HG03095 (cell line): Measurements from ENCODE around the gene FDXACB1.

Source experiments
- ATAC-seq: cut with Tn5 transposase; IDR thresholded peaks from one replicate; pipeline ENCODE4 v1.9.1; 2021; ENCODE audit warnings: moderate library complexity; ENCODE audit not compliant: unreplicated experiment

FDXACB1 gene

GRCh38 chr11:111878849-111879636 lies at the start of gene FDXACB1, which contains the start of gene CFAP68:
Gene FDXACB1 (minus strand): TSS chr11:111879165. CDS start chr11:111879132, 33 bp downstream.
Gene CFAP68 (plus strand): TSS chr11:111879541. CDS start chr11:111879561, 20 bp downstream.
- peak; percentile 87 for ATAC-seq

GRCh38 chr11:111926505-111927391 lies 47.8 kb upstream of the FDXACB1 start:
- ATAC-seq: peak; percentile 93

DNA sequence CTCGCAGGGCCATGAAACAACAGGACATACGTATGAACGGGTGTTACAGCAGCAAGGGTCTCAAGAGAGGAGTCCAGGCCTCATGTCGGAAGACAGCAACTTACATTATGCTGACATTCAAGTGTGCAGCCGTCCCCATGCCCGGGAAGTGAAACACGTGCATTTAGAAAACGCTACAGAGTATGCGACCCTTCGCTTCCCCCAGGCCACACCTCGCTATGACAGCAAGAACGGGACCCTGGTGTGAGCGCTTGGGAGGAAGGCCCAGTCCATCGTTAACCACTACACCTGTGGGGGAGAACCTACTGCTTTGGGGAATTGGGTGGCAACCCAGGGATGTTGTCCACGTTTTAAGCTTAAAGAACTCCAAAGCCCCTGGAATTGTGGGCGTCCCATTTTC lies 47.0 kb upstream of the FDXACB1 start:
- no peak for ATAC-seq

GRCh38 chr11:111923951-111924350 lies 45.0 kb upstream of the FDXACB1 start:
- ATAC-seq: no peak

DNA sequence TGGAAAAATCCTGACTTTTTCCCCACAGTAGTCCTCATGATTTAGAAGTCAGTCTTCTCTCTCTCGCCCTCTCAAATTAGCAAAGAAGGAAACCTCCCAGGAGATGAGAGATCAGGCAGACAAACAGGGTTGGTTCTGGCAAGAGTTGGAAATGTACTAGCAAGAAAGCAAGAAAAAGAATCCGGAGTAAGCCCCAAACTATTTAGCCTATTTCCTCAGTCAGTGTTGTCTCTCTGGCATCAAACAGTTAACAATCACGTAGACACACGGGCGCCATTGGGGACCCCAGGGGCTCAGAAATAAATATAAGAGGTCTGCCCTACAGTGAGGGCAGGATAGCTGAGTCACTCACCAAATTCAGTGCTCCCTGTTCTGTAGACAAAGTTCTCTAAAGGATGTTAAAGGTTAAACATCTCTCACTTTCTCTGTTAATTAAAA lies 44.4 kb upstream of the FDXACB1 start:
- ATAC-seq: no peak

DNA sequence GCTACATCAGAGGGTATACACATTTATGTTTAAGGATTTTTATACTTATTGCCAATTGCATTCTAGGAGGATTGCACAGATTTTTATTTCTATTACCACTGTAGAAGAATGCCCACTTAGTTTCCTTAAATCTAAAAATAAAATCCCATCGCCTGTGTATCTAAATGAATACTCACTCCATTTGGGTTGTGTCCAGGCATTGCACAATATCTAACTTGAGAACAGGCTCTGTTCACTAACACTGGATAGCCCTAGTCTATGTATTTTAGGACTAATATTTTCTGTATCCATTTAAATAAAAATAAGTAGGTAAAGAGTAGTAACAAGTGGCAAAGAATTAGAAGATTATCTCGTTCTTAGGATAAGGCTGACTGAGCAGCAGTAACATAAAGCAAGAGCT lies 43.8 kb upstream of the FDXACB1 start:
- ATAC-seq: no peak

GRCh38 chr11:111921541-111922230 lies 42.7 kb upstream of the FDXACB1 start:
- no peak for ATAC-seq

DNA sequence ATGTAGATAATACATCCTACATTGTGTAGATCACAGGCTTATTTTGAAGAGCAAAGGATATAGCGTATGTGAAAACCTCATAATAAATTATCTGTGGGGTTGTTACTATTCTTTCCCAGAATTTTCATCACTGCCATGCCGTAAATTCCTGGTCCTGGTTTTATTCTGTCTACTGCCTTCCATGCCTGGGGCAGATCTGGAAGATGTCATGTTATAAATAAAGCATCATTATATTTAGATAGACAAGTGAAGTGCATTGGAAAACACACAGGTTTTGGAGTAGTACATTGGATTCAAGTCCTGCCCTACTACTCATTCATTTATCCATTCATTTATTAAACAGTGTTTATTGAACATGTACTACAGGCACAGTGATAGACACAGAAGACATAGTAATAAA lies 41.9 kb upstream of the FDXACB1 start:
- ATAC-seq: no peak

DNA sequence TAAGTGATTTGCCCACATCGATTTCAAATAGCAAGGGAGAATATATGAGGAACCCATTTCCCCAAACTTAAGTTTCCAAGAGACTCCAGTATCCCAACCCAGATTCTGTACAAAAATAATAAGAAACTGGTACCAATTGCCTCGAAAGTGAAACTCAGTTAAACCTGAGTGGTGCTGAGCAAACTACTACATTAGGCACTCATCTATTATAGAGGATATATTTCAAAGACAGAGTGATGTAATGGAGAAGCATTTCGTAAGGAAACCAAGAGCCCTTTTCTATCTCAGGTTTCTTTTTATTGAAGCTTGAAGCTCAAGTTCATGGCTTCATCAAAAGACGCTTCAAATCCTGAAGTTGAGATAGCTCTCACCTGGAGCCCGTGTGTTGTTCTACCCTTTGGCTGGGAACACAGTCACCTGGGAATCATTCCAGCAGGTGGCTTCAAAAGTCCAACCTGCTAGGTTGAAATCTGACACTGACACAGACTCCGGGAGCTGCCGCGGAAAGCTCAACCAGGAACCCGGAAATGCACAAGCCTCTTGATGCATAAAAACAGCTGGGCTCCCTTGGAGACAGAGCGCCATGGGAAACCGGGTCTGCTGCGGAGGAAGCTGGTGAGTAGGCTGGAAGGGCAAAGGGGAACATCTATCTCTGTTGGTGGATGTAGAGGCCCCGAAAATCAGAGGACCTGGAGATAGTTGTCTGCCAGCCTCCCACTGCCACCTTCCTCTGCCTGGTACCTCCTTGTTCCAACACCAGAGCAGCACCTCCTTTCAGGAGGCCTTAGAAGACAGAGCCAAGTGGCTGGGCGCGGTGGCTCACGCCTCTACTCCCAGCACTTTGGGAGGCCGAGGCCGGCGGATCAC lies 39.7 kb upstream of the FDXACB1 start, which contains the start of gene C11orf52:
Gene C11orf52, plus strand, starts transcription at position 524 of the 867 bp plus-strand sequence. Its CDS starts 60 bp downstream, at position 584.
- no peak for ATAC-seq

DNA sequence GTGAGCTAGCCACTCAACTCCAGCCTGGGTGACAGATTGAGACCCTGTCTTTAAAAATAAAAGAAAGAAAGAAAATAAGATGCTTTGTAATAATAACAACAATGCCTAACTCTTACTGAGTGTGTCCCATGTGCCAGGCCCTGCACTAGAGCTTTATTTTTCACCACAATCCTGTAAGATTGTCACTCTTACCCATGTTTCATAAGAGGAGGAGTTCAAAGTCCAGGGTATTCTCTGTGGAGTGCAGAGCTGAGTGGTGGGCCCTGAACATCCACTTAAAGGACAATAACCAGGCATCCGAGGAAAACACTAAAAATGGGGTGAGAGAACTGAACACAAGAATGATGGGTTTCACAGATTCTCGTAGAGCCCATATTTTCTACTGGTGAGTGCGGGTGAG lies 38.8 kb upstream of the FDXACB1 start:
- ATAC-seq: no peak

DNA sequence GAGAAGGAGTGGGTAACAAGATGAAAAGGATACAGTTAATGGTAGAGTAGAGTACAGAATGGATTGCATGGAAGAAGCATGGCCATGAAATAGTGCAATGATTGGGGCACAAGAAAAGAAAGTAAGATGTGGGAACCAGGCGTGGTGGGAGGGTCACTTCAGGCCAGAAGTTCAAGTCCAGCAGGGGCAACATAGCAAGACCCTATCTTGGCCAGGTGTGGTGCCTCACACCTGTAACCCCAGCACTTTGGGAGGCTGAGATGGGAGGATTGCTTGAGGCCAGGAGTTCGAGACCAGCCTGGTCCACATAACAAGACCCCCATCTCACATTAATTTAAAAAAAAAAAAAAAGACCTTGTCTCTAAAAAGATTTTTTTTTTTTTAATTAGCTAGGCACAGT lies 38.3 kb upstream of the FDXACB1 start:
- no peak for ATAC-seq

GRCh38 chr11:111916768-111917167 lies 37.8 kb upstream of the FDXACB1 start:
- ATAC-seq: no peak

- ATAC-seq: no peak
Measured at GRCh38 chr11:111913997-111914396, 35.0 kb upstream of the FDXACB1 start.

- no peak for ATAC-seq
Measured at GRCh38 chr11:111913031-111913861, 34.3 kb upstream of the FDXACB1 start.

- ATAC-seq: no peak
Measured at GRCh38 chr11:111912535-111912934, 33.6 kb upstream of the FDXACB1 start, which contains the start of gene HSPB2. Gene HSPB2 (plus strand): TSS chr11:111912734. CDS start chr11:111912830, 96 bp downstream.

DNA sequence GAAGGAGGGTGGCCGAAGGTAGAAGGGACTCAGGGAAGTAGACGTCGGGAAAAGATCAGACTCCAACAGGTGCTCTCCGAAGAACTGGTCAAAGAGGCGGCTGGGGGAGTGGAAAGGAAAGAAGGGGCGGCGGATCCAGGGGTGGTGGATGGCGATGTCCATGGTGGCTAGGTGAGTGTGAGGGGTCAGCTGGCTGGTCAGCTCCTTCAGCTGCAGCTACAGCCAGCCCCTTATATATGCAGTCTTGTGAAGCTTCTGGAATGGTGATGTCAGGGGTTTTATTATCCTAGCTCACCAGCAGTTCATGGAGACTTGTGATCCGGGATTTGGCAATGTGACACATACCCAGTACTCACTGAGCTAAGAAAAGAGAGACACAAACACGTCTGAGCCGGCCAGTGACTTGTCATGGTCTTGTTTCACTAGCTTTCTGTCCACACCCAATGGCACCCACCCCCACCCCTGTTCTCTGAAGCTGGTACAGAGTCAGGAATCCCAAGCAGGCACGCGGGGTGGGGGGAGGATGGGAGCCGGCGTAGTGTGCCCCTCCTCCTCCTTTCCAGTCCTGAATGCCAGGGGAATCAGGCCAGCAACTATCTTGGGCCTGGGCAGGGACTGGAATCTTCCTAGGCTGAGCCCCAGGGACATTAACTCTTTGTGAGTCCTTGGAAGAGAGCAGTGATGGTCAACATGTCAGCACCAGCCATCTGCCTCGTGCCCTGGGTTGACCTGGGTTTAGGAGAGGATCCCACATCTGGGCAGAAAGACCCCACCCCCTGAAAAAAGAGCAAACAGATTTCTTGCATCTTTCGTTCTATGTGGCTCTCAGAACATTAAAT lies 32.8 kb upstream of the FDXACB1 start, which contains the start of gene CRYAB:
Gene CRYAB, minus strand, starts transcription at position 208 of the 839 bp plus-strand sequence. Its CDS starts 46 bp downstream, at position 162.
- ATAC-seq: no peak

DNA sequence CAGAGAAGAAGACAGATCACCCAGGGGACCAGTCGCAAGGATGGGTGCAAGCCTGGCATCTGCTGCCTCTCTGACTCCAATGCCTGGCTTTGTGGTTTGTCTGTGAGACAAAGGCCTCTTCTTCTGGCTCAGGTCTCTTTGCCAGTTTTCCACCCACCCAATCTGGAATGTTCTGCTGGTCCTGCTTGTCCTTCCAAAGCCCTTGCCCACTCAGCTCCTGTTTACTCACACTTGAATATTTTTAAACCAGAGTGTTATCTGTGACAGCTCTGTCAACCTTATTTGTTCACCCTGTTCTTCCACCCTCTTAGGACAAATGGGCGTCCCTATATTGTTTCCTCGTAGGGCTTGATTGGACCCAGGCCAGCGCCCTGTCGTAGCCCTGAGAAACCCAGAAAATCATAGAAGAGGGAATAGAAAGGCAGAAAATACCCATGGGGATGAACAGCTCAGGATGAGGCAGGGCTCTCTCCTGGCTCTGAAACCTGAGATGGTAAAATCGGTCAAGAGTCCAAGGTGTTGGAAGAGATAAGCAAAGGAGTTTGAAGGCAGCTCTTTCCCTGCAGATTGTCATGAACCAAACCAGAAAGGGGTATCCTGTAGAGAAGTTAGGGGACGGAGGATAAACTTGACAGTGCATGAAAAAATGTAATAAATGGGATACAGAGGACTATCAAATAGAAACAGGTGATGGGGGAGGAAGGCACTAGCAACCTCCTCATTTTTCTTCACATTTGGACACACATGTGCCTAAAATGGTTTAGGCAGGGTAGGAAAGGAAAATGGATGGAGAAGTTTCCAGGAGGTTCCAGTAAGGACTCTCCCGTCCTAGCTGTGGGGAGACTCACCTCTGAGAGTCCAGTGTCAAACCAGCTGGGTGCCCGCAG lies 32.0 kb upstream of the FDXACB1 start:
- ATAC-seq: no peak
